Right atrium auricular region (tissue), 2 donors: ENCODE measurements around the gene PPM1B. TPM values are rescaled to one million over a fixed set of nuclear protein-coding genes. Genes with fewer than 3 reads are reported as not detected.

Experiments
- DNase-seq: peaks from one replicate; pipeline ENCODE4 v3.0.0-alpha.2; 2019; ENCODE audit warnings: low spot score
- H3K27ac ChIP-seq, 2 donors: fragments of 200-600 bp; sonication (generic); 1 replicate in 1 of 2; 2 replicates in 1 of 2; pipeline ENCODE4 v1.5.1; 2016 to 2019
- H3K27me3 ChIP-seq, 2 donors: fragments of 200-600 bp; sonication (generic); one replicate each; pipeline versions ENCODE4 v1.5.1 to v1.6.0; 2017 to 2019
- H3K36me3 ChIP-seq: fragments of 200-600 bp; sonication (generic); one replicate; pipeline ENCODE4 v1.5.1; 2016
- H3K4me1 ChIP-seq, 2 donors: fragments of 200-600 bp; sonication (generic); one replicate each; pipeline versions ENCODE4 v1.5.1 to v1.6.0; 2017 to 2019
- H3K4me3 ChIP-seq, 2 donors: fragments of 200-600 bp; sonication (generic); 1 replicate in 1 of 2; 2 replicates in 1 of 2; pipeline ENCODE4 v1.5.1; 2017 to 2019; ENCODE audit warnings: mild to moderate bottlenecking in 1 of 2, moderate library complexity in 1 of 2
- H3K9me3 ChIP-seq, 2 donors: fragments of 200-600 bp; sonication (generic); one replicate each; pipeline ENCODE4 v1.5.1; 2019
- total RNA-seq, 2 donors: library from RNA; depleted of rRNA; stranded (reverse); fragments of >200 nt; gene quantifications; one replicate each; pipeline ENCODE4 v1.1.0, GENCODE V29; 2016
- TF ChIP-seq, protein P1 (sequence below), 2 donors: fragments of 200-600 bp; sonication (generic); IDR thresholded peaks; one replicate each; pipeline ENCODE4 v1.5.1; 2019; ENCODE audit warnings: antibody characterized with exemption in 2 of 2

Gene PPM1B
- total RNA-seq, 2 donors from 2014 or later: 21.4 to 38.6 TPM

DNA sequence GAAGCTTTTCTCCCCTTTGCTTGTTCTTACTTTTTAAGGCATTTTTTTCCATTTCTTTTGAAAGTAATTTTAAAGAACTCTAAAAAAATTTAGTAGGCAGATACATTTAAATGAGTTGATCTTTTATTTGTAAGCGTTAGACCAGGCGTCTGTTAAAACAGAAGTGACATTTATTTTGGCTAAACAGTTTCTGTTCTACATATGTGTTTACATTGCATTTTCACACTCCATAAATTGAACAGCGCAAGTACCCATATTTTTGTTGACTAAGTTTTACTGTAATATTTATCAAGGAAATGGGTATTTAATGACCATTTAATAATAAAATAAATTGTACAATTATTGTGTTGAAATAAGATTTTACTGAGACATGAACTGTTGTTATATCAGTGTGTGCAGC is 21.9 kb downstream of the PPM1B start:
- H3K4me1 ChIP-seq: peaks cover 0 to 16% of the 10 kb centered on the region in 2 donors

DNA sequence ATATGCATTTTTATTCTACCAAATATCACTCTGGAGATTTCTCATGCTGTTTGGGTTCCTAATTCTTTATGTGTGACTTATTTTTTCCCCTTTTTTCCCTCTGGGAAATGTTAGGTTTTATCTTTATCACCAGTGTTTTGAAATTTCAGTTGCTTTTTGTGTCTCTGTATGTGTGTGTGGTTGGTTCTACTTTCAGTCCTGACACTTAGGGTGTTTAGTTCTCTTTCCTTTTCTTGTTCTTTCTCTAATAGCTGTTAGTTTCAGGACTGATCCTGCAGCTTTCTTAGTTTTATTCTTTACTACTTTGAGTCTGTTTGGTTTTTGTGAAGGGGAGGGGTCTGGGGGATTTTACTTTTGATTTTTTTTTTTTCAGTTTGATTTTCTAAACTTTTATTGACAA is 23.1 kb downstream of the PPM1B start:
- TF ChIP-seq, protein P1, sequence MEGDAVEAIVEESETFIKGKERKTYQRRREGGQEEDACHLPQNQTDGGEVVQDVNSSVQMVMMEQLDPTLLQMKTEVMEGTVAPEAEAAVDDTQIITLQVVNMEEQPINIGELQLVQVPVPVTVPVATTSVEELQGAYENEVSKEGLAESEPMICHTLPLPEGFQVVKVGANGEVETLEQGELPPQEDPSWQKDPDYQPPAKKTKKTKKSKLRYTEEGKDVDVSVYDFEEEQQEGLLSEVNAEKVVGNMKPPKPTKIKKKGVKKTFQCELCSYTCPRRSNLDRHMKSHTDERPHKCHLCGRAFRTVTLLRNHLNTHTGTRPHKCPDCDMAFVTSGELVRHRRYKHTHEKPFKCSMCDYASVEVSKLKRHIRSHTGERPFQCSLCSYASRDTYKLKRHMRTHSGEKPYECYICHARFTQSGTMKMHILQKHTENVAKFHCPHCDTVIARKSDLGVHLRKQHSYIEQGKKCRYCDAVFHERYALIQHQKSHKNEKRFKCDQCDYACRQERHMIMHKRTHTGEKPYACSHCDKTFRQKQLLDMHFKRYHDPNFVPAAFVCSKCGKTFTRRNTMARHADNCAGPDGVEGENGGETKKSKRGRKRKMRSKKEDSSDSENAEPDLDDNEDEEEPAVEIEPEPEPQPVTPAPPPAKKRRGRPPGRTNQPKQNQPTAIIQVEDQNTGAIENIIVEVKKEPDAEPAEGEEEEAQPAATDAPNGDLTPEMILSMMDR (IDR thresholded peaks at IDR 0.05): no peak
- Histone ChIP-seq H3K27me3 (no peaks in the 10 kb centered on the region), H3K27ac (no peak overlapping the region), H3K9me3 (no peaks in the 10 kb centered on the region), H3K4me1 (peaks cover 0 to 11% of the 10 kb centered on the region in 2 donors), H3K36me3 (no peaks in the 10 kb centered on the region), H3K4me3 (no peak overlapping the region)
- DNase-seq: no peak

More for the DNA sequence above, 21.9 kb downstream of the PPM1B start:
- Histone ChIP-seq H3K4me3 (no peak overlapping the region), H3K36me3 (no peaks in the 10 kb centered on the region), H3K27ac (no peak overlapping the region), H3K9me3 (no peaks in the 10 kb centered on the region), H3K27me3 (no peaks in the 10 kb centered on the region)
- no peak for DNase-seq
- TF ChIP-seq, protein P1 (IDR thresholded peaks at IDR 0.05): no peak

DNA sequence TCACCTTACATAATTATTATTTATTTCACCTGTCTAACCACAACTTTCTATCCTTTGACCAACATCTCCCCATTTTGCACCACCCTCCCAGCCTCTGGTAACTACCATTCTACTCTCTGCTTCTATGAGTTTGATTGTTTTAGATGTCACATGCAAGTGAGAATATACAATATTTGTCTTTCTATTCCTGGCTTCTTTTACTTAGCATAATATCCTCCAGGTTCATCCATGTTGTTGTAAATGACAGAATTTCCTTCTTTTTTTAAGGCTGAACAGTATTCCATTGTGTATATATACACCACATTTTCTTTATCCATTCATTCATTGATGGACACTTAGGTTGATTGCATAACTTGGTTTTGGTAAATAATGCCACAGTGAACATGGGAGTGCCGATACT is 24.0 kb downstream of the PPM1B start:
- H3K27me3 ChIP-seq: no peaks in the 10 kb centered on the region
- no peak for DNase-seq
- TF ChIP-seq, protein P1 (IDR thresholded peaks at IDR 0.05): no peak
- H3K4me1 ChIP-seq: peaks cover 0 to 11% of the 10 kb centered on the region in 2 donors
- H3K9me3 ChIP-seq: no peaks in the 10 kb centered on the region
- no peak overlapping the region for H3K4me3 ChIP-seq
- no peak overlapping the region for H3K27ac ChIP-seq
- H3K36me3 ChIP-seq: no peaks in the 10 kb centered on the region

DNA sequence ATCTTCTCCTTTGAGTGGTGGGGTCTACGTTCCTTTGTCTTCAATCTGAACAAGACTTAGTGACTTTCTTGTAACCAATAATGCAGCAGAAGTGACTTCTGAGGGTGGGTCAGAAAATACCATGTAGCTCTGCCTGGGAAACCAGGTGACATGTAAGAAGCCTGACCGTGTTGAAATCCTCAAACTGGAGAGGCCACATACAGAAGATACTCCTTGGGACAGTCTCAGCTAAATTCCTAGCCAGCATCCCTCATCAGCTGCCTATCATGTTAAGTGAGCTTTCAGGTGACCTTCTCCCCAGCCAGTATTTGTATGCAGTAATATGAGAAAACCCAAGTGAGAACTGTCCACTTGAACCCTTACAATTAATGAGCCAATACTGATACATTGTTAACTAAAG is 27.0 kb downstream of the PPM1B start:
- TF ChIP-seq, protein P1 (IDR thresholded peaks at IDR 0.05): no peak
- peaks cover 0 to 11% of the 10 kb centered on the region in 2 donors for H3K4me1 ChIP-seq
- no peak for DNase-seq
- H3K9me3 ChIP-seq: no peaks in the 10 kb centered on the region
- no peaks in the 10 kb centered on the region for H3K27me3 ChIP-seq
- no peaks in the 10 kb centered on the region for H3K36me3 ChIP-seq
- no peak overlapping the region for H3K4me3 ChIP-seq
- H3K27ac ChIP-seq: no peak overlapping the region

DNA sequence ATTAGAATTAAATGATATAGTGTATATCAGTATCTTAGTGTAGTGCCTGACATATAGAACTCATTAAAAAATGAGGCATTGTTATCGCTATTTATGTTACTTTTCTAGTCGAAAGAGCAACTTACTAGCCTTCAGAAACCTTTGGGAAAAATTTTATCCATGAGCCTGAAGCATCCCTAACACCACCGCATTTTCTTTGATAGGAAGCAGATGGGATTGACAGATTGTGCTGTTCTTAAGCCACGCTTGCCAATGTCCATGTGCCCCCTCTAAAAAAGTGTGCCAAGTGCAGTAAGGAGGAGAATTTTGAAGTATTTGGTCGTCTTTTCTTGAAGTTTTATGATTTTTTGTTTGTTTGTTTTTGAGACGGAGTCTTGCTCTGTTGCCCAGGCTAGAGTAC is 29.1 kb downstream of the PPM1B start:
- no peak for DNase-seq

DNA sequence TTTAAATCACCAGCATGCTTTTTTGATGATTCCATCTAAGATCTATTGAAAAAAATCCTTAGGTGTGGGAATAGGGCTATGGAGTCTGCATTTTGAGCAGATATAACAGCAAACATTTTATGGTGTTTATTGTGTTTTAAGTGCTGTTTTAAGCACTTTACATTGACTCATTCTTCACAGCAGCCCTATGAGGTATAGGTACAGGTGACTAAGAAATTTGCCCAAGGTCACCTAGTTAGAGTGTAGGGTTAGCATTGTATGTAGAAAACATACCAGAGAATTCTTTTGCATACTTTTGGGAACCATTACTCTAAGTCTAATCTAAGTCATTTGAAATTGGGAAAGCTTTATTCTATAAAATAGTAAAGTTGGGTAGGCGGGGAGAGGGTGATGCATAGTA is 31.3 kb downstream of the PPM1B start:
- Histone ChIP-seq H3K4me3 (no peak overlapping the region), H3K4me1 (no peaks in the 10 kb centered on the region), H3K36me3 (no peaks in the 10 kb centered on the region), H3K27ac (no peak overlapping the region), H3K27me3 (no peaks in the 10 kb centered on the region), H3K9me3 (no peaks in the 10 kb centered on the region)
- no peak for DNase-seq
- TF ChIP-seq, protein P1 (IDR thresholded peaks at IDR 0.05): no peak

More for the DNA sequence above, 29.1 kb downstream of the PPM1B start:
- Histone ChIP-seq H3K27ac (no peak overlapping the region), H3K9me3 (no peaks in the 10 kb centered on the region), H3K27me3 (no peaks in the 10 kb centered on the region), H3K36me3 (no peaks in the 10 kb centered on the region), H3K4me1 (no peaks in the 10 kb centered on the region), H3K4me3 (no peak overlapping the region)
- TF ChIP-seq, protein P1 (IDR thresholded peaks at IDR 0.05): no peak
